Endothelial cell (in vitro differentiated cells): ENCODE results near the gene GGA1. TPM values are rescaled to one million over a fixed set of nuclear protein-coding genes. Genes with fewer than 3 reads are reported as not detected.

Source experiments
- DNase-seq: peaks from one replicate; pipeline ENCODE4 v3.0.0; 2021; ENCODE audit warnings: low spot score
- H3K27ac Mint-ChIP-seq: one replicate; pipeline ENCODE4 v1.8.0; 2021; ENCODE audit warnings: mixed read lengths, inconsistent platforms; ENCODE audit not compliant: unreplicated experiment
- H3K27me3 Mint-ChIP-seq: one replicate; pipeline ENCODE4 v1.8.0; 2021; ENCODE audit warnings: mild to moderate bottlenecking, moderate library complexity, mixed read lengths, inconsistent platforms; ENCODE audit not compliant: unreplicated experiment
- H3K36me3 Mint-ChIP-seq: one replicate; pipeline ENCODE4 v1.8.0; 2021; ENCODE audit warnings: mild to moderate bottlenecking, low read depth, mixed read lengths, inconsistent platforms; ENCODE audit not compliant: unreplicated experiment
- H3K4me1 Mint-ChIP-seq: one replicate; pipeline ENCODE4 v1.8.0; 2021; ENCODE audit warnings: mild to moderate bottlenecking, mixed read lengths, inconsistent platforms; ENCODE audit not compliant: unreplicated experiment
- H3K4me3 Mint-ChIP-seq: one replicate; pipeline ENCODE4 v1.8.0; 2021; ENCODE audit warnings: mild to moderate bottlenecking, mixed read lengths, inconsistent platforms; ENCODE audit not compliant: unreplicated experiment
- H3K9me3 Mint-ChIP-seq: one replicate; pipeline ENCODE4 v1.8.0; 2021; ENCODE audit warnings: mixed read lengths, inconsistent platforms; ENCODE audit not compliant: unreplicated experiment
- total RNA-seq: library from RNA; stranded (reverse); fragmentation: NEBNext Ultra II Directional; extraction: Animal tissue kit (Norgen Biotek cat#: 25700); gene quantifications from one replicate; pipeline ENCODE4 v1.2.1, GENCODE V29; 2021; ENCODE audit not compliant: unreplicated experiment
- TF ChIP-seq, protein P1 (sequence below): fragments of 200-600 bp; sonication (generic); IDR thresholded peaks from one replicate; pipeline ENCODE4 v1.5.0; 2021; ENCODE audit warnings: antibody characterized with exemption; ENCODE audit not compliant: unreplicated experiment

GGA1 gene
- total RNA-seq, 1 donor from 2014 or later = 63.6 TPM

DNA sequence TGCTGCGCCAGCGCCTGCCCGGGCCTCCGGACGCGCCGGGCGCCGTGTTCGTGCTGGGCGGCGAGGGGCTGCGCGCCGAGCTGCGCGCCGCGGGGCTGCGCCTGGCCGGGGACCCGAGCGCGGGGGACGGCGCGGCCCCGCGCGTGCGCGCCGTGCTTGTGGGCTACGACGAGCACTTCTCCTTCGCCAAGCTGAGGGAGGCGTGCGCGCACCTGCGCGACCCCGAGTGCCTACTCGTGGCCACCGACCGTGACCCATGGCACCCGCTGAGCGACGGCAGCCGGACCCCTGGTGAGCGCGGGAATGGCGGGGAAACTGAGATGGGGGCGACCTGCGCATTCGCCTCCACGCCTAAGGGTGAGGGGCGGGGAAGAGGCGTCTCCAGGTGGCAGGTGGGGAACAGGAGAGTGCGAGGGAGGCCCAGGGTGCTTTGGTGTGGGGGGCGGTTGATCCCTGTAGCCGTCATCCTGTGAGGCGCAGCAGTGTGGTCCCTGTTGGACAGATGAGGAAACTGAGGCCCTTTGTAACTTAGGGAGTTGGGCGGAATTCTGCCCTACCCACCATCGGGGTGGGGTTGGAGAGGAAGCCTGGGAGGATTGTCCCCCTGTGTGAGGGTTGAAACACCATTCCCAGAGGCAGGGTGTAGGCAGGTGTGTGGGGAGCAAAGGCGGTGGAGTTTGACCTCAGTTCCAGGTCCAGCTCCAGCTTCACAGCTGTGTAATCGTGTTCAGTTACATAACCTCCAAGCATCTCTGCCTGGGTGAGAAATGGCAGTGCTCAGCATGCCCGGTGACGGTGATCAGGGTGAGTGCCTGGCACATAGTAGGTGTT, 50.6 kb downstream of the GGA1 start:
- Mint-ChIP-seq H3K27me3 (peaks cover 11% of the 10 kb centered on the region), H3K27ac (no peak overlapping the region), H3K9me3 (no peaks in the 10 kb centered on the region), H3K4me1 (peaks cover 14% of the 10 kb centered on the region), H3K4me3 (peak overlapping the region; percentile 90), H3K36me3 (no peaks in the 10 kb centered on the region)
- DNase-seq = no peak
- TF ChIP-seq, protein P1, sequence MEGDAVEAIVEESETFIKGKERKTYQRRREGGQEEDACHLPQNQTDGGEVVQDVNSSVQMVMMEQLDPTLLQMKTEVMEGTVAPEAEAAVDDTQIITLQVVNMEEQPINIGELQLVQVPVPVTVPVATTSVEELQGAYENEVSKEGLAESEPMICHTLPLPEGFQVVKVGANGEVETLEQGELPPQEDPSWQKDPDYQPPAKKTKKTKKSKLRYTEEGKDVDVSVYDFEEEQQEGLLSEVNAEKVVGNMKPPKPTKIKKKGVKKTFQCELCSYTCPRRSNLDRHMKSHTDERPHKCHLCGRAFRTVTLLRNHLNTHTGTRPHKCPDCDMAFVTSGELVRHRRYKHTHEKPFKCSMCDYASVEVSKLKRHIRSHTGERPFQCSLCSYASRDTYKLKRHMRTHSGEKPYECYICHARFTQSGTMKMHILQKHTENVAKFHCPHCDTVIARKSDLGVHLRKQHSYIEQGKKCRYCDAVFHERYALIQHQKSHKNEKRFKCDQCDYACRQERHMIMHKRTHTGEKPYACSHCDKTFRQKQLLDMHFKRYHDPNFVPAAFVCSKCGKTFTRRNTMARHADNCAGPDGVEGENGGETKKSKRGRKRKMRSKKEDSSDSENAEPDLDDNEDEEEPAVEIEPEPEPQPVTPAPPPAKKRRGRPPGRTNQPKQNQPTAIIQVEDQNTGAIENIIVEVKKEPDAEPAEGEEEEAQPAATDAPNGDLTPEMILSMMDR = no peak

DNA sequence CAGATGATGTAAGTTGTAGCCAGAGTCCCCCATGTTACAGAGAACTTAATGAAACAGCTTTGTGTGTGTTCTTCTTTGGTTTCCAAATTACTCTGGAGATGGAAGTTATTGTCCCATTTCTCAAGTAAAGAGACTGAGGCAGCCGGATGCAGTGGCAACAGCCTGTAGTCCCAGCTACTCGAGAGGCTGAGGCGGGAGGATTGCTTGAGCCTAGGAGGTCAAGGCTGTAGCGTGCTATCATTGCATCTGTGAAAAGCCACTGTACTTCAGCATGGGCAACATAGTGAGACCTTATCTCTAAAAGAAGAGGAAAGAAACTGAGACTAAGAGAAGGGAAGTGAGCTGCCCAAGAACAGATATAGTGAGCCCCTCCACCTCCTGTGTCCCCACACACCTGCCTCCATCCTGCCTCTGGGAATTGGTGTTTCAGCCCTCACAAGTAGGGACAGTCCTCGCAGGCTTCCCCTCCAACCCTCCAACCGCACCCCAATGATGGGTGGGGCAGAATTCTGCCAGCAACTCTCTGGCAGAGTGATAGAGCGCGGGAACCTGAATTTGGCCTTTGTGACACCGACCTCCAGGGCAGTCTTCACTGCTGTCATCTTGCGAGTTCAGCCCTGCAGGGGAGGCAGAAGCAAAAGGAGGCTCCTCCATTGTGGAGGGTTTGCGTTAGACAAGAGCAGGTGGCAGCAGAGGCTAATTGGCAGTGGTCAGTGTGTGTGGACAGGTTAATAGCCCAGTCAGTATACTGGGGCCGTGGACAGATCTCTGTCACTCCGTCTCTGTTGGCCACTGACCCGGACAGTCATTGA, 51.5 kb downstream of the GGA1 start:
- H3K9me3 Mint-ChIP-seq = no peaks in the 10 kb centered on the region
- H3K4me3 Mint-ChIP-seq = peak overlapping the region; percentile 90
- H3K27me3 Mint-ChIP-seq = peaks cover 11% of the 10 kb centered on the region
- no peaks in the 10 kb centered on the region for H3K36me3 Mint-ChIP-seq
- TF ChIP-seq, protein P1 = no peak
- no peak overlapping the region for H3K27ac Mint-ChIP-seq
- no peak for DNase-seq
- peaks cover 14% of the 10 kb centered on the region for H3K4me1 Mint-ChIP-seq

DNA sequence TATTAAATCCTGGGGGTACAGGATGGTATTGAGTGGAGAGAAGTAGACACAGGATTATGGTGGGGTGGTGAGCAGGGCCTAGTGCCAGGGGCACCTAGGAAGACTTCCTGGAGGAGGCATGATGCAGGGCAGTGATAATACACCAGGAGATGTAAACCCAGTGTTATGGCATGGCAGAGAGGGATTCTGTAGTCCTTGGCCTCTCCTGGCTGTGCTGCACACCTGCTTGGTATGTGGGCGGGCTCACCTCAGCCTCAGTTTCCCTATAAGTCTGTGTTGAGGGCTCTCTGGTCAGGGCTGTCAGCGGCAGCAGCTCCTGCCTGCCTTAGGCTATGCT, 52.0 kb downstream of the GGA1 start:
- TF ChIP-seq, protein P1 = no peak
- H3K4me3 Mint-ChIP-seq = peak overlapping the region; percentile 67
- no peaks in the 10 kb centered on the region for H3K9me3 Mint-ChIP-seq
- no peaks in the 10 kb centered on the region for H3K36me3 Mint-ChIP-seq
- peaks cover 11% of the 10 kb centered on the region for H3K27me3 Mint-ChIP-seq
- H3K4me1 Mint-ChIP-seq = peaks cover 14% of the 10 kb centered on the region
- no peak for DNase-seq
- H3K27ac Mint-ChIP-seq = no peak overlapping the region

DNA sequence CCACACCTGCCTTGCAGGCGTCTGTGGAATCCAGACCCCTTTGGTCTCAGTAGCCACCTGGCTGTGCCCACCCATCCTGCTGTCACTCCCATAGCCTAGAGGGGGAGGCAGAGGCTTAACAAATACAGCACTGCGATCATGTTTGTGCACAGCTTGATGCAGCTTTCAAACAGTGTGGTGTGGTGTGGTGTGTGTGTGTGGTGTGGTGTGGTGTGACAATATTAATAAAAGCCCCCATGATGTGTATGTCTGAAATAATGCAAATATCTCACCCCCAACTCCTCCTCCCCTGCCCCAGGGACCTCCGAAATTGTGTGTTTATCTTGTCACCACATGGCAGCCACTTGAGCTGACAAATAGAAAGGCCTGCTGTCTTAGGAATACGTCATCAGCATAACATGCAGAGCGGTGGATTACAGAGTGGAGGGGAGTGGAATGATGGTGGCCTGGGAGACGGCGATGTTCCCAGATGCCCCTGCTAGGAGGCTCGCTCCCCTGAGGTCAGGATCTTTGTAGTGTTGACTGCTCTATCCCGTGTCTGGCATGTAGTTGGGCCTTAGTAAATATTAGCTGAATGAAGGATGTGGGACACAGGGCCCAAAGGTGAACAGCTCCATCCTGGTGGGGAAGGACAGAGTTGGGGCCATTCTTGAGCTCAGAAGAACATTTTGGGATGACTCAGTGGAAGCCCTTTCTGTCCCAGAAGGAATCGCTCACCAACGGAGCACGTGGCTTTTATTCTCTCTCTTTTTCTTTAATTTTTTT, 52.7 kb downstream of the GGA1 start:
- H3K4me3 Mint-ChIP-seq = peak overlapping the region; percentile 1
- H3K27ac Mint-ChIP-seq = no peak overlapping the region
- DNase-seq = no peak
- TF ChIP-seq, protein P1 = no peak
- peaks cover 15% of the 10 kb centered on the region for H3K27me3 Mint-ChIP-seq
- peaks cover 5% of the 10 kb centered on the region for H3K36me3 Mint-ChIP-seq
- peaks cover 14% of the 10 kb centered on the region for H3K4me1 Mint-ChIP-seq
- H3K9me3 Mint-ChIP-seq = no peaks in the 10 kb centered on the region
